Common myeloid progenitor, CD34-positive (primary cell): ENCODE data around the gene TJAP1.

Source experiments
- CTCF ChIA-PET: fragments of 350-600 bp; sonication (Branson Sonifier 250); formaldehyde crosslinking; loops from one replicate; lab custom pipeline; 2021; ENCODE audit warnings: antibody characterized with exemption; lab: Charles Lee
- POLR2A ChIA-PET: fragments of 350-600 bp; sonication (Branson Sonifier 250); formaldehyde crosslinking; loops from one replicate; lab custom pipeline; 2021; ENCODE audit warnings: antibody characterized with exemption; lab: Charles Lee
- DNase-seq, 3 donors: peaks; one replicate each; pipeline versions ENCODE4 v3.0.0 to v3.0.0-alpha.2; 2013
- H3K27ac ChIP-seq, 2 experiments: 1 replicate in 1 of 2; 2 replicates in 1 of 2; pipeline ENCODE4 v1.7.0; 2013; ENCODE audit warnings: inconsistent platforms in 2 of 2, low read length in 2 of 2, mild to moderate bottlenecking in 2 of 2, low read depth in 1 of 2, moderate library complexity in 1 of 2; ENCODE audit not compliant: severe bottlenecking in 2 of 2, insufficient read depth in 1 of 2, poor library complexity in 1 of 2
- H3K27me3 ChIP-seq, 5 experiments: replicated peaks in 2 of 5; 1 replicate in 3 of 5; 2 replicates in 2 of 5; pipeline versions ENCODE4 v1.6.1 to v1.7.0; 2013; ENCODE audit warnings: low read length in 4 of 5, mild to moderate bottlenecking in 2 of 5, moderate library complexity in 2 of 5, inconsistent platforms in 1 of 5; ENCODE audit not compliant: insufficient read depth in 5 of 5, control insufficient read depth in 4 of 5
- H3K36me3 ChIP-seq, 4 experiments: 1 replicate in 2 of 4; 2 replicates in 2 of 4; pipeline versions ENCODE4 v1.6.1 to v1.7.0; 2013; ENCODE audit warnings: low read length in 3 of 4, control low read depth in 1 of 4, mild to moderate bottlenecking in 1 of 4; ENCODE audit not compliant: control insufficient read depth in 4 of 4, insufficient read depth in 4 of 4
- H3K4me1 ChIP-seq, 4 experiments: 1 replicate in 3 of 4; 2 replicates in 1 of 4; pipeline versions ENCODE4 v1.6.1 to v1.7.1; 2013; ENCODE audit warnings: low read length in 3 of 4, mild to moderate bottlenecking in 3 of 4, control low read depth in 1 of 4, inconsistent platforms in 1 of 4, moderate library complexity in 1 of 4; ENCODE audit not compliant: control insufficient read depth in 4 of 4, insufficient read depth in 4 of 4; ENCODE audit errors: control extremely low read depth in 1 of 4
- H3K4me3 ChIP-seq, 7 experiments: 1 replicate in 4 of 7; 2 replicates in 3 of 7; pipeline versions ENCODE4 v1.5.1 to v1.7.0; 2013; ENCODE audit warnings: mild to moderate bottlenecking in 7 of 7, low read length in 6 of 7, moderate library complexity in 6 of 7, inconsistent platforms in 2 of 7, low read depth in 2 of 7, control low read depth in 1 of 7; ENCODE audit not compliant: insufficient read depth in 4 of 7, control insufficient read depth in 1 of 7; ENCODE audit errors: extremely low read depth in 1 of 7
- H3K9me3 ChIP-seq, 5 experiments: 1 replicate in 4 of 5; 2 replicates in 1 of 5; pipeline versions ENCODE4 v1.6.1 to v1.7.1; 2013; ENCODE audit warnings: low read length in 4 of 5, mild to moderate bottlenecking in 2 of 5, inconsistent platforms in 1 of 5, low read depth in 1 of 5, moderate library complexity in 1 of 5; ENCODE audit not compliant: control insufficient read depth in 4 of 5, insufficient read depth in 2 of 5; ENCODE audit errors: control extremely low read depth in 1 of 5
- WGBS: methylation state at CpG from one replicate; pipeline ENCODE4 v1.1.5; 2013; ENCODE audit not compliant: insufficient coverage; 5-methylcytosine and 5-hydroxymethylcytosine counted together

Gene TJAP1

DNA sequence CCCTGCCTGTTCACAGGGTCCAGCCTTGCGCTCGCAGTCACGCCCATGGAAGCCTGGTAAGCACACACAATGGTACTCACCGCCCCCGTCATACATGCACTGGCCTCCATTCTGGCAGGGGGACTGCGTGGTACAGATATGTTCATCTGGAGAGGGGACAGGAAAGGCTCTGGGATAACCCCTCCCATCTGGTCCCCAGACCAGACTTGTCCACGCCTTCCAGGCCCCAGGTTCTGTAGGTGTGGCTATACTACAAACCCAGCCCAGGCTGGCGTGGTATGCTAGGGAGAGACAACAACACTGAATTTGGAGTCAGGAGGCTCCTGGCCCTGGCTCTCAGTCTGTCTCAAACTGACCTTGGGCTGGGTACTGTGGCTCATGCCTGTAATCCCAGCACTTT, 25.4 kb upstream of the TJAP1 start:
- peaks cover 0 to 15% (median 14%) of the 10 kb centered on the region in 4 experiments for H3K4me1 ChIP-seq
- WGBS, result 99% methylated on average over 8 of the region's 8 CpGs

DNA sequence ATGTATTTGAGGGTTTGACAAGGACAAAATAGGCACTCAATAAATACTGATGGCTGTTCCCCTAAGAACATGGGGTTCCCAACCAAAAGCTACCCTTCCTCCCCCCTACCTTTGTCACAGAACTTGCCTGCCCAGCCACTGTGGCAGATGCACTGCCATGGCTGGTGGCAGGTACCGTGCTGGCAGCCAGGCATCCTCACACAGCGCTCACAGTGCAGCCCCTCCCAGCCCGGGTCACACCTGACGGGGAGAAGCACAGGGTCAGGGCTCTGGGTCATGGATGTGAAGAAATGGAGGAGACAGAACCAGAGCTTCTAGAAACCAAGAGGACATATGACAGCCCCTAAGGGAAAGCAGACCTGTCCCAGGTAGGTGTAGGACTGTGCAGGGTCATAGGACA, 24.5 kb upstream of the TJAP1 start:
- WGBS, result 100% methylated on average over 4 of the region's 4 CpGs
- Histone ChIP-seq H3K9me3 (peaks cover 0 to 4% (median 0%) of the 10 kb centered on the region in 5 experiments), H3K4me1 (peaks cover 0 to 15% (median 14%) of the 10 kb centered on the region in 4 experiments), H3K27ac (no peak overlapping the region), H3K36me3 (peaks cover 0 to 40% (median 28%) of the 10 kb centered on the region in 4 experiments), H3K4me3 (no peak overlapping the region), H3K27me3 (peaks cover 0 to 32% (median 8%) of the 10 kb centered on the region in 5 experiments)
- DNase-seq, result no peak
- ChIA-PET CTCF (interaction anchor here (0.6 to 3.5 kb wide), 8 partner anchors 9 to 53 kb away, joined by 3 to 32 read pairs (median 4); partner anchors contain the start of gene ABCC10), POLR2A (no interaction called here)

More for the DNA sequence above, 25.4 kb upstream of the TJAP1 start:
- peaks cover 0 to 49% (median 32%) of the 10 kb centered on the region in 4 experiments for H3K36me3 ChIP-seq
- peaks cover 0 to 4% (median 0%) of the 10 kb centered on the region in 5 experiments for H3K9me3 ChIP-seq
- no peak overlapping the region for H3K4me3 ChIP-seq
- ChIA-PET POLR2A (no interaction called here), CTCF (interaction anchor here (1.2 to 3.5 kb wide), 4 partner anchors 41 to 54 kb away, joined by 3 to 32 read pairs (median 6); no protein-coding TSS in a partner anchor)
- peaks cover 0 to 27% (median 6%) of the 10 kb centered on the region in 5 experiments for H3K27me3 ChIP-seq
- DNase-seq, result no peak
- H3K27ac ChIP-seq, result no peak overlapping the region

DNA sequence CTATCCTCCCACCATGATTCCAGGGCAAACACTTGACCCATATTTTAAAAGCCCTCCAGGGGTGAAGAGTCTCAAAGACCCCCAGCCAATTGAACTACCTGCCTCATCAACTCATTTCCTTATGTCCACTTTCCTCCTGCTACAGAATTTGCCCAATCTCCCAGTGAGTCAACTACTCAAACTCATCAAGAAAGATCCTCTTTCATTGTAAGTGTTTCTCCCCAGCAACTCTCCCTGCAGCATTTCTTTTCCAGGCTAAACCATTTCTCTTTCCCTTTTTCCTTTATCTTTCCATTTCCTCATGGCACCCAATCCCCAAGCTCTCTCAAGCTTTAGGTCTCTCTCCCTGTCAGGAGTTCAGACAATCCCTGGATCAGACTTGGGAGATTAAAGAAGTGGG, 23.5 kb upstream of the TJAP1 start:
- peaks cover 0 to 34% (median 23%) of the 10 kb centered on the region in 4 experiments for H3K36me3 ChIP-seq
- H3K4me1 ChIP-seq, result peaks cover 0 to 15% (median 14%) of the 10 kb centered on the region in 4 experiments
- ChIA-PET CTCF (interaction anchor here (1.6 to 3.5 kb wide), 4 partner anchors 10 to 62 kb away, joined by 3 to 32 read pairs (median 6); no protein-coding TSS in a partner anchor), POLR2A (no interaction called here)
- peaks cover 0 to 4% (median 0%) of the 10 kb centered on the region in 5 experiments for H3K9me3 ChIP-seq
- no peak for DNase-seq
- H3K4me3 ChIP-seq, result no peak overlapping the region
- H3K27ac ChIP-seq, result no peak overlapping the region
- H3K27me3 ChIP-seq, result peaks cover 0 to 35% (median 8%) of the 10 kb centered on the region in 5 experiments

DNA sequence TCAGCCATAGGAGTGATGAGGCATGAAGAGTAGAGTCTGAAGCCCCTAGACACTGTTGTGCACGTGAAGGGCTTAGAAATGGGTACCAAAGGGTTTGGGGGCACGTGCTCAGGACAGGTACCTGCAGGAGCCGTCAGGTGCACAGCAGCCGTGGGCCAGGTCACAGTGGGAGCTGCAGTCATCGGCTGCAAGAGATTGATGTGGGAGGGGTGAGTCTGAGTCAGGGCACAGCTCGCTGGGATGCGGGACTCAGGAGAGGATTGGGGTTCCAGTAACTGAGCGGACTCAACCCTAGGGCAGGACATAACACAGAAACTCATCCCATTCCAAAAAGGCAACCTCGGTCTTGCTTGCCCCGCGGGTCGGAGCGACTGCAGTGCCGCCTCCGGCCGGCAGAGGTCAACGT, 23.1 kb upstream of the TJAP1 start:
- peaks cover 0 to 35% (median 8%) of the 10 kb centered on the region in 5 experiments for H3K27me3 ChIP-seq
- peak overlapping the region; percentile 30 to 80 (median 65) for H3K4me3 ChIP-seq
- 24% methylated on average over 17 of the region's 17 CpGs for WGBS
- peaks cover 0 to 4% (median 0%) of the 10 kb centered on the region in 5 experiments for H3K9me3 ChIP-seq
- POLR2A ChIA-PET, result no interaction called here
- CTCF ChIA-PET, result interaction anchor here (1.6 to 3.5 kb wide), 4 partner anchors 10 to 62 kb away, joined by 3 to 32 read pairs (median 6); no protein-coding TSS in a partner anchor
- DNase-seq, result peak in 2 of 3 donors; percentile 55 to 70
- peaks cover 0 to 30% (median 21%) of the 10 kb centered on the region in 4 experiments for H3K36me3 ChIP-seq
- peaks cover 0 to 15% (median 14%) of the 10 kb centered on the region in 4 experiments for H3K4me1 ChIP-seq
- no peak overlapping the region for H3K27ac ChIP-seq

DNA sequence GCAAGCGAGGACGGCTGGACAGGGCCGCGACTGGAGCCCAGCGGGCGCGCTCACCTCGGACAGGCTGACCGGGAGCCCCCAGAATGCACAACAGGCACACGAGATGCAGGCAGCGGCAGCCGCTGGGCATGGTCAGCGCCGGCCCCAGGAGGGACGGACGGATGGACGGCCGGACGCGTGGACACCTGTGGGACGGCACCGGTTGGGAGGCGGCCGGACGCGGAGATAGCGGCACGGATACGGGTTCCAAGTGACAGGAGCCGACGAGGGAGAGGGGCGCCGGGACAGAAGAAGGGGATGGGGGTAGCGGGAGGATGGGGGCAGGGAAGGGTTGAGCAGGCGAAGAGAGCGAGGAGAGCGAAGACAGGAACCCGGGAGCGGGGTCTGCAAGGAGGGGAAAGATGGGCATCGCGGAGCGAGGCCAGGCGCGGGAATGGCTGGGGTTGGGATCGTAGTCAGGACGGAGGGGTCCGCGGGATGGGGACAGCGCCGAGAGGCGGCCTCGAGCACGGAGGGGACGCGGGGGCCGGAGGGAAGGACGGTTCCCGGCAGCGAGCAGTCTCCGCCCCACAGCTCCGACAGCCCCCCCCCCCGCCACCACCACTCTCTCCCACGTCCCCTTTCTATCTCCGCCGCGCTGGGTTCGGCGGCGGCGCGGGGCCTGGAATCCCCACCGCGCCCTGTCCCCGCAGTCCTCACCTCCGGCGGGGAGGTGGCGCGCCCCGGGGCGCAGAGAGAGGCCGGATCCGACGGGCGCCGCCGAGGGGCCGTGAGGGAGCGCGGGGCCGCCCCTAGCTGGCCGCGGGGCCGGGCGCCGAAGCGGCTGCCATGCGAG, 22.5 kb upstream of the TJAP1 start:
- Histone ChIP-seq H3K4me3 (peak overlapping the region; percentile 30 to 80 (median 65)), H3K36me3 (peaks cover 0 to 24% (median 16%) of the 10 kb centered on the region in 4 experiments), H3K27ac (no peak overlapping the region), H3K9me3 (peaks cover 0 to 4% (median 0%) of the 10 kb centered on the region in 5 experiments), H3K4me1 (peaks cover 0 to 15% (median 14%) of the 10 kb centered on the region in 4 experiments), H3K27me3 (peaks cover 0 to 40% (median 12%) of the 10 kb centered on the region in 5 experiments)
- DNase-seq, result peak in 2 of 3 donors; percentile 35 to 69
- ChIA-PET POLR2A (interaction anchor here (0.6 kb wide), 1 partner anchor 158 kb away, joined by 3 read pairs; no protein-coding TSS in a partner anchor), CTCF (interaction anchor here (0.7 to 3.5 kb wide), 8 partner anchors 17 to 72 kb away, joined by 3 to 32 read pairs (median 4); no protein-coding TSS in a partner anchor)
- WGBS, result under 1% methylated on average over 74 of the region's 97 CpGs

DNA sequence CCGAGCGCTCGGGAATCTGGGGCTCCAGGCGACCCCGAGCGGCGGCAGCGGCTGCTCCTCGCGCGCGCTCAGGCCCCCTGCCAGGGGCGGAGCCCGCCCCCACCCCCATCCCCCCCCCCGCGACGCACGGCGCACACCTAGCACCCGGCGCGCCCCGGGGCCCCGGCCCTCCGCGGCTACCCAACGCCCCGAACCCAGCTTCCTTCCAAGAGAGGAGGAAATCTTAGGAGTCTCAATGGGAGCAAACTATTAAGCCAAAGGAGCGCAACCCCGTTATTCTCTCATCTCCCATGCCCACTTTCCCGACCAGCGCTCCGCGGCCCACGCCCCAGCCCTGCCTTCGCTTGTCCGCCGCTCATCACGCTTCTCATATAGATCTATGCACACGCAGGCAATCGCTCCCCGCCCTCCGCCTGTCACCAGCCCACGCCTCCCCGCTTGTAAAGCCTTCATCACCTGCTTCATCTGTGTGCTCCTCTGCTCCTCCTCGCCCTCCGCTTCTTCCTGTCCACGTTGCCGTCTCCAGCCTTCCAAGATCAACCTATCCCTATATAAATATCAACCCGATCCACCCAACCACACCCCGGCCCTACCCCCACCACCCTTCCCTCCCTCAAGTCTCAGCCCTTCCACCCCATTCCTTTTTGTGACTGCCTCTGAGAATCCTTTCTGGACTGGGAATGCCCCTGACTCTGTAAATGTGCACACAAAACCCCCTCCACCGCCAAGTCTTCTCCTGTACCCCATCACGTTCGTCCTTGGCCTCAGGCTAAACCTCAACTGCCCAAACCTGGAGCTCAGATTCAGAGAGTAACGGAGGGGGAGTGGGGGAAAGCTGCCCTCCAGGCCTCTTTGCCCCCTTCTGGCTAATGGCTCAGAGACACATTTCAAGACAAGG, 21.6 kb upstream of the TJAP1 start, which contains the start of gene DLK2:
TSS of gene DLK2 (minus strand) at position 18 of the 898 bp plus-strand sequence. CDS start 723 bp downstream, outside the sequence.
- Histone ChIP-seq H3K27me3 (peaks cover 0 to 42% (median 16%) of the 10 kb centered on the region in 5 experiments), H3K4me1 (peaks cover 0 to 15% (median 14%) of the 10 kb centered on the region in 4 experiments), H3K27ac (no peak within 1 kb of the TSS), H3K4me3 (peak within 1 kb of the TSS; percentile 30 to 80 (median 65)), H3K9me3 (peaks cover 0 to 4% (median 0%) of the 10 kb centered on the region in 5 experiments), H3K36me3 (peaks cover 0 to 15% (median 10%) of the 10 kb centered on the region in 4 experiments)
- 3% methylated on average over 31 of the region's 55 CpGs for WGBS
- DNase-seq, result peak in 2 of 3 donors; percentile 22 to 41
- POLR2A ChIA-PET, result interaction anchor here (0.6 kb wide), 1 partner anchor 158 kb away, joined by 3 read pairs; no protein-coding TSS in a partner anchor
- CTCF ChIA-PET, result interaction anchor here (0.7 to 3.5 kb wide), 11 partner anchors 16 to 232 kb away, joined by 3 to 32 read pairs (median 3); no protein-coding TSS in a partner anchor
